ENCODE results near the gene GZMM. TPM values are rescaled to one million over a fixed set of nuclear protein-coding genes. Genes with fewer than 3 reads are reported as not detected.
A peak's percentile ranks its signal among the peaks of the same experiment; 100 is the strongest.

Gene GZMM
- total RNA-seq, 1 donor from 2014 or later: 0.34 TPM

- no peaks in the 10 kb centered on the region for H3K9me3 Mint-ChIP-seq
- H3K4me1 Mint-ChIP-seq (ENCODE audit: unreplicated experiment): peaks cover 6% of the 10 kb centered on the region
- H3K4me3 Mint-ChIP-seq: no peak overlapping the region
- H3K27ac Mint-ChIP-seq: no peak overlapping the region
- H3K36me3 Mint-ChIP-seq: no peaks in the 10 kb centered on the region
- H3K27me3 Mint-ChIP-seq: peaks cover 23% of the 10 kb centered on the region
- DNase-seq (ENCODE audit: extremely low spot score, unreplicated experiment): no peak
- no peak for TF ChIP-seq CTCF (conservative IDR thresholded peaks at IDR 0.05)
Observed at GRCh38 chr19:501646-502045, 42.2 kb upstream of the GZMM start.

GRCh38 chr19:504616-505015 lies 39.2 kb upstream of the GZMM start:
- Mint-ChIP-seq H3K9me3 (no peaks in the 10 kb centered on the region), H3K4me1 (ENCODE audit: unreplicated experiment) (peaks cover 13% of the 10 kb centered on the region), H3K27ac (no peak overlapping the region), H3K4me3 (no peak overlapping the region), H3K36me3 (no peaks in the 10 kb centered on the region), H3K27me3 (peaks cover 9% of the 10 kb centered on the region)
- DNase-seq (ENCODE audit: extremely low spot score, unreplicated experiment): no peak
- no peak for TF ChIP-seq CTCF (conservative IDR thresholded peaks at IDR 0.05)

- peaks cover 4% of the 10 kb centered on the region for H3K27me3 Mint-ChIP-seq
- H3K36me3 Mint-ChIP-seq: no peaks in the 10 kb centered on the region
- peak; percentile 96 for DNase-seq (ENCODE audit: extremely low spot score, unreplicated experiment)
- peak; percentile 100 for TF ChIP-seq CTCF (conservative IDR thresholded peaks at IDR 0.05)
- H3K9me3 Mint-ChIP-seq: no peaks in the 10 kb centered on the region
- peak overlapping the region; percentile 99 for H3K27ac Mint-ChIP-seq
- H3K4me3 Mint-ChIP-seq: peak overlapping the region; percentile 93
- peaks cover 21% of the 10 kb centered on the region for H3K4me1 Mint-ChIP-seq (ENCODE audit: unreplicated experiment)
Observed at GRCh38 chr19:506404-507285, 37.2 kb upstream of the GZMM start.

- Mint-ChIP-seq H3K4me1 (ENCODE audit: unreplicated experiment) (peaks cover 21% of the 10 kb centered on the region), H3K9me3 (no peaks in the 10 kb centered on the region), H3K36me3 (no peaks in the 10 kb centered on the region), H3K27me3 (peaks cover 1% of the 10 kb centered on the region), H3K27ac (peak within 1 kb of the TSS; percentile 99), H3K4me3 (peak within 1 kb of the TSS; percentile 93)
- TF ChIP-seq CTCF (conservative IDR thresholded peaks at IDR 0.05): peak; percentile 37
- DNase-seq (ENCODE audit: extremely low spot score, unreplicated experiment): peak; percentile 94
Observed at GRCh38 chr19:507286-508203, 36.3 kb upstream of the GZMM start, which contains the start of gene TPGS1. Gene TPGS1, plus strand, starts transcription at chr19:507497. Its CDS starts 10 bp downstream, at chr19:507507.

- H3K36me3 Mint-ChIP-seq: no peaks in the 10 kb centered on the region
- peak overlapping the region; percentile 91 for H3K27ac Mint-ChIP-seq
- no peaks in the 10 kb centered on the region for H3K9me3 Mint-ChIP-seq
- no peaks in the 10 kb centered on the region for H3K27me3 Mint-ChIP-seq
- TF ChIP-seq CTCF (conservative IDR thresholded peaks at IDR 0.05): no peak
- peaks cover 16% of the 10 kb centered on the region for H3K4me1 Mint-ChIP-seq (ENCODE audit: unreplicated experiment)
- no peak for DNase-seq (ENCODE audit: extremely low spot score, unreplicated experiment)
- peak overlapping the region; percentile 93 for H3K4me3 Mint-ChIP-seq
Observed at GRCh38 chr19:508204-509150, 35.4 kb upstream of the GZMM start.
